Heart left ventricle (tissue), 16 donors: ENCODE measurements around the gene DMWD. TPM values are rescaled to one million over a fixed set of nuclear protein-coding genes. Genes with fewer than 3 reads are reported as not detected.

ENCODE experiments used
- ATAC-seq, 4 donors: fragments of 200-7000 bp; cut with Tn5 transposase; one replicate each; pipeline ENCODE4 v1.9.1; 2020 to 2022; ENCODE audit warnings: moderate library complexity in 4 of 4, mild to moderate bottlenecking in 3 of 4, moderate number of reproducible peaks in 1 of 4
- DNase-seq, 5 donors: peaks; one replicate each; pipeline ENCODE4 v3.0.0-alpha.2; 2020
- H3K27ac ChIP-seq, 12 donors: fragments of 200-600 bp; sonication (generic) in 4 of 12; one replicate each; pipeline versions ENCODE4 v1.5.0 to v1.8.0; 2016 to 2022; ENCODE audit warnings: mild to moderate bottlenecking in 2 of 12
- H3K27me3 ChIP-seq, 9 donors: fragments of 200-600 bp; sonication (generic) in 2 of 9; one replicate each; pipeline versions ENCODE4 v1.5.1 to v1.8.0; 2016 to 2022; ENCODE audit warnings: mild to moderate bottlenecking in 3 of 9
- H3K36me3 ChIP-seq, 9 donors: fragments of 200-600 bp; sonication (generic) in 2 of 9; one replicate each; pipeline versions ENCODE4 v1.5.0 to v1.8.0; 2018 to 2022; ENCODE audit warnings: mild to moderate bottlenecking in 2 of 9
- H3K4me1 ChIP-seq, 12 donors: fragments of 200-600 bp; sonication (generic) in 4 of 12; one replicate each; pipeline versions ENCODE4 v1.5.0 to v1.8.0; 2016 to 2022; ENCODE audit warnings: mild to moderate bottlenecking in 3 of 12
- H3K4me3 ChIP-seq, 12 donors: fragments of 200-600 bp; sonication (generic) in 4 of 12; one replicate each; pipeline versions ENCODE4 v1.5.0 to v1.8.0; 2017 to 2022; ENCODE audit warnings: mild to moderate bottlenecking in 9 of 12, moderate library complexity in 4 of 12
- H3K9me3 ChIP-seq, 12 donors: fragments of 200-600 bp; sonication (generic) in 4 of 12; one replicate each; pipeline versions ENCODE4 v1.5.0 to v1.8.0; 2016 to 2022; ENCODE audit warnings: mild to moderate bottlenecking in 1 of 12
- CTCF ChIP-seq, 12 donors: fragments of 200-600 bp; sonication (generic) in 4 of 12; IDR thresholded peaks; one replicate each; pipeline versions ENCODE4 v1.5.0 to v1.8.0; 2018 to 2022; ENCODE audit warnings: antibody characterized with exemption in 12 of 12, mild to moderate bottlenecking in 5 of 12
- POLR2A ChIP-seq, 2 donors: fragments of 450-650 bp; IDR thresholded peaks; one replicate each; pipeline ENCODE4 v1.6.1; 2017; ENCODE audit warnings: antibody characterized with exemption in 2 of 2, mild to moderate bottlenecking in 2 of 2, moderate library complexity in 2 of 2
- WGBS, 4 donors: extraction: QIAGEN DNeasy Blood & Tissue Kit in 2 of 4; methylation state at CpG; one replicate each; pipeline versions ENCODE4 v1.1.5 to v1.1.7; 2013 to 2018; 5-methylcytosine and 5-hydroxymethylcytosine counted together
- intact Hi-C, 10 donors: fragments of 100-400 bp; cut with DNase I; formaldehyde crosslinking; loops; one replicate each; pipeline versions ENCODE4 v1.11.1 to v1.14.2; 2022
- polyA plus RNA-seq, 2 donors: library from polyadenylated mRNA; stranded (reverse); fragments of 200-250 nt; gene quantifications; one replicate each; pipeline ENCODE4 v1.2.3, GENCODE V29; 2013
- total RNA-seq, 9 donors: library from RNA; depleted of rRNA in 2 of 9; stranded (reverse); fragments of >200 nt in 2 of 9; fragmentation: NEBNext Ultra II Directional in 3 of 9; extraction: Animal tissue kit (Norgen Biotek cat#: 25700) in 3 of 9; gene quantifications; one replicate each; pipeline versions ENCODE4 v1.1.0 to v1.2.4, GENCODE V29; 2016 to 2023
- donor health status: ischemic (EF 13 %, LVEDD 7.1; RV severe dilation, severe dysfunction).
- donor health status: healthy with polysubstance abuse.
- donor health status: DM: no; HTN: yes; CAD: no.
- donor health status: DM: no; HTN: no; CAD: no.
- donor health status: ischemic (EF 25% LVEDD 6.9; RV normal size, moderate dysfunction).
- donor health status: ischemic (EF 25% LVEDD 5.7; RV mildly dilated, moderate dysfunction).
- donor health status: healthy.
- donor health status: DM: yes; HTN: yes; CAD: no.
- donor health status: ischemic (EF 35%, LVEDD 5.7; RV mildly dilated, moderate dysfunction).
- donor health status: nonischemic (EF 11% LVEDD 7.7; RV severe dilation, severe dysfunction).
- donor health status: DM: yes; HTN: yes; CAD: no.
- donor health status: PGD.
- donor health status: ischemic (EF 29% LVEDD 5.4; RV normal size, mild dysfunction).
- donor health status: nonischemic (EF 23%, LVEDD 6.1; RV moderate dilation, normal function).

DMWD gene
- total and polyA plus RNA-seq, 11 donors: 41.8 to 109 (median 67.3) TPM

GRCh38 chr19:45768984-45769782 lies 23.5 kb downstream of the DMWD start, which contains the start of gene SIX5:
SIX5 (minus strand) TSS chr19:45769252; CDS start chr19:45768844, 408 bp downstream.
- Histone ChIP-seq H3K27ac (peak within 1 kb of the TSS; percentile 86 to 99 (median 97)), H3K4me3 (peak within 1 kb of the TSS; percentile 72 to 93 (median 82)), H3K9me3 (no peaks in the 10 kb centered on the region), H3K27me3 (peaks cover 0 to 56% (median 0%) of the 10 kb centered on the region in 9 donors), H3K36me3 (peaks cover 0 to 32% (median 11%) of the 10 kb centered on the region in 9 donors), H3K4me1 (peaks cover 9 to 65% (median 38%) of the 10 kb centered on the region in 12 donors)
- TF ChIP-seq POLR2A (IDR thresholded peaks at IDR 0.05): peak in 1 of 2 donors; percentile 89
- no peak for TF ChIP-seq CTCF (IDR thresholded peaks at IDR 0.05)
- intact Hi-C loops: loop anchor here in 9 of 10 donors (1.0 to 10.0 kb wide), 11 partner anchors 37 to 364 kb away; partner anchors contain the start of genes FBXO46 (in 7 of the 9), MEIOSIN (in 6 of the 9), QPCTL (in 3 of the 9) and POLR1G (in 1 of the 9)
- DNase-seq (peak; percentile 98 to 99 (median 99)), ATAC-seq (peak; percentile 59 to 66 (median 62))
- 0 to 1% (median 0%) methylated on average over 16 to 70 of the region's 70 CpGs for WGBS, 4 donors

GRCh38 chr19:45768655-45768983 lies 24.0 kb downstream of the DMWD start:
- peak in 3 of 5 donors; percentile 57 to 76 (median 61) for DNase-seq
- Histone ChIP-seq H3K9me3 (no peaks in the 10 kb centered on the region), H3K27me3 (peaks cover 0 to 55% (median 0%) of the 10 kb centered on the region in 9 donors), H3K4me3 (peak overlapping the region; percentile 72 to 93 (median 82)), H3K36me3 (peaks cover 0 to 28% (median 8%) of the 10 kb centered on the region in 9 donors), H3K27ac (peak overlapping the region; percentile 86 to 99 (median 97)), H3K4me1 (peaks cover 10 to 70% (median 44%) of the 10 kb centered on the region in 12 donors)
- no peak for ATAC-seq
- TF ChIP-seq POLR2A (IDR thresholded peaks at IDR 0.05): no peak
- TF ChIP-seq CTCF (IDR thresholded peaks at IDR 0.05): no peak
- intact Hi-C loops: loop anchor here in 9 of 10 donors (1.0 to 10.0 kb wide), 9 partner anchors 36 to 364 kb away; partner anchors contain the start of genes FBXO46 (in 7 of the 9), MEIOSIN (in 6 of the 9), QPCTL (in 2 of the 9) and POLR1G (in 1 of the 9)
- 1% methylated on average over 19 to 33 of the region's 33 CpGs for WGBS, 4 donors

GRCh38 chr19:45767881-45768654 lies 24.6 kb downstream of the DMWD start:
- ATAC-seq (peak in 2 of 4 donors; percentile 0), DNase-seq (peak; percentile 70 to 86 (median 74))
- H3K36me3 ChIP-seq: peaks cover 0 to 22% (median 3%) of the 10 kb centered on the region in 9 donors
- 0 to 1% (median 1%) methylated on average over 30 to 102 of the region's 102 CpGs for WGBS, 4 donors
- no peaks in the 10 kb centered on the region for H3K9me3 ChIP-seq
- peaks cover 0 to 52% (median 0%) of the 10 kb centered on the region in 9 donors for H3K27me3 ChIP-seq
- no peak for TF ChIP-seq CTCF (IDR thresholded peaks at IDR 0.05)
- no peak for TF ChIP-seq POLR2A (IDR thresholded peaks at IDR 0.05)
- peak overlapping the region; percentile 86 to 99 (median 97) for H3K27ac ChIP-seq
- H3K4me1 ChIP-seq: peaks cover 10 to 71% (median 48%) of the 10 kb centered on the region in 12 donors
- peak overlapping the region; percentile 72 to 93 (median 82) for H3K4me3 ChIP-seq
- intact Hi-C loops: loop anchor here in 9 of 10 donors (1.0 to 10.0 kb wide), 10 partner anchors 36 to 363 kb away; partner anchors contain the start of genes FBXO46 (in 7 of the 9), MEIOSIN (in 6 of the 9), QPCTL (in 3 of the 9) and POLR1G (in 1 of the 9)
